OCI-LY1 (cell line): ENCODE results near the gene RAB34.

Source experiments
- EZH2 ChIP-seq: fragments of 200-600 bp; sonication (generic), shearing (Covaris generic); IDR thresholded peaks from 2 replicates; pipeline ENCODE4 v1.8.0; 2017; ENCODE audit warnings: borderline replicate concordance, mixed run types, mild to moderate bottlenecking, antibody characterized with exemption, low read length, moderate library complexity, mixed read lengths
- TF ChIP-seq, protein P1 (sequence below): fragments of 200-600 bp; sonication (generic), shearing (Covaris generic); IDR thresholded peaks from 2 replicates; pipeline ENCODE4 v1.5.1; 2017; ENCODE audit warnings: mild to moderate bottlenecking, antibody characterized with exemption, low read length, moderate library complexity, mixed read lengths

DNA sequence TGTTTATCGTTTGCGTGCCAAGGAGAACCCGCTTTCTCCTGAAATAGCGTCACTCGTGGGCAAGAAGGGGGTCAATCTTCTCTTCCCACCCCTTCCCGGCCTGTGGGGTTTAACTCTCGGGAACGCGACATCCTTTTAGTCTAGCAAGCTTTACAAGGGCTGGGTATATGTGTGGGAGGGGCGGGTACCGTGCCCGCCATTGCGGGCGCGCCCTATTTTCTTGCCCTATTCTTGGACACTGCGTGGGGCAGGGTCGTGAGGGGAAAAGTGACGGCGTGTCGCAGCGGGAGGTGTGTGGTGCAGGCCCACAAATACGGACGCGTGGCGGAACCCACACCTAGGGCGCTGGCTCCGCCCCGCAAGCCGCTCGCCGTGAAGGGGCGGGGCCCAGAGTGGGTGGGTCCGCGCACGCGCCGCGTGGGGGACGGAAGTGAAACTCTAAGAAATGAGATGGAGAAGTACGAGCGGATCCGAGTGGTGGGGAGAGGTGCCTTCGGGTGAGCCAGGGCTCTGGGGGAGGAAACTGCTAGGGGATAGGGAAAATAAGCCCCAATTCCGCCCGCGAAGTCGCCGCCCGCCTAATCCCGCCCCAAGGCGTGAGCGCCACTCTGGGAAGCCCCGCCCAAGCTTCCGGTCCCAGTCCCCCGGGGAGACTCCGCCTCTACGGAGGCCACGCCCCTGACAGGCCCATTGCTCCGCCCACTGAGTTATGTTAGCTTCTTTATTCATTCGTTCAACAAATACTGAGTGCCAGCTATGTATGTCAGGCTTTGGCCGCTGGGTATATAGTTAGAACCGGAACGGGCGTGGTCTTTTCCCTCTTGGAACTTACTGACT is 10.9 kb upstream of the RAB34 start, which contains the start of gene NEK8:
- TF ChIP-seq, protein P1, sequence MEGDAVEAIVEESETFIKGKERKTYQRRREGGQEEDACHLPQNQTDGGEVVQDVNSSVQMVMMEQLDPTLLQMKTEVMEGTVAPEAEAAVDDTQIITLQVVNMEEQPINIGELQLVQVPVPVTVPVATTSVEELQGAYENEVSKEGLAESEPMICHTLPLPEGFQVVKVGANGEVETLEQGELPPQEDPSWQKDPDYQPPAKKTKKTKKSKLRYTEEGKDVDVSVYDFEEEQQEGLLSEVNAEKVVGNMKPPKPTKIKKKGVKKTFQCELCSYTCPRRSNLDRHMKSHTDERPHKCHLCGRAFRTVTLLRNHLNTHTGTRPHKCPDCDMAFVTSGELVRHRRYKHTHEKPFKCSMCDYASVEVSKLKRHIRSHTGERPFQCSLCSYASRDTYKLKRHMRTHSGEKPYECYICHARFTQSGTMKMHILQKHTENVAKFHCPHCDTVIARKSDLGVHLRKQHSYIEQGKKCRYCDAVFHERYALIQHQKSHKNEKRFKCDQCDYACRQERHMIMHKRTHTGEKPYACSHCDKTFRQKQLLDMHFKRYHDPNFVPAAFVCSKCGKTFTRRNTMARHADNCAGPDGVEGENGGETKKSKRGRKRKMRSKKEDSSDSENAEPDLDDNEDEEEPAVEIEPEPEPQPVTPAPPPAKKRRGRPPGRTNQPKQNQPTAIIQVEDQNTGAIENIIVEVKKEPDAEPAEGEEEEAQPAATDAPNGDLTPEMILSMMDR, result no peak
- no peak for TF ChIP-seq EZH2
